ENCODE measurements around the gene MYO9A.

- TF ChIP-seq CTCF (IDR thresholded peaks at IDR 0.05) (no peak), POLR2A (IDR thresholded peaks at IDR 0.05) (no peak)
These were observed 80.6 kb downstream of the MYO9A start for GRCh38 chr15:72037321-72037720.
